NB4 (cell line): ENCODE measurements around the gene PCDH12.
A peak's percentile ranks its signal among the peaks of the same experiment; 100 is the strongest.

Source experiments
- CTCF ChIP-seq: IDR thresholded peaks from one replicate; pipeline ENCODE4 v1.5.1; 2012; ENCODE audit warnings: low read depth, low read length
- MAX ChIP-seq: IDR thresholded peaks from 2 replicates; pipeline ENCODE4 v1.6.1; 2011; ENCODE audit warnings: low read depth, low read length
- POLR2A ChIP-seq: IDR thresholded peaks from 2 replicates; pipeline ENCODE4 v1.6.1; 2011; ENCODE audit warnings: mild to moderate bottlenecking; ENCODE audit not compliant: insufficient read length; ENCODE audit errors: extremely low read depth

DNA sequence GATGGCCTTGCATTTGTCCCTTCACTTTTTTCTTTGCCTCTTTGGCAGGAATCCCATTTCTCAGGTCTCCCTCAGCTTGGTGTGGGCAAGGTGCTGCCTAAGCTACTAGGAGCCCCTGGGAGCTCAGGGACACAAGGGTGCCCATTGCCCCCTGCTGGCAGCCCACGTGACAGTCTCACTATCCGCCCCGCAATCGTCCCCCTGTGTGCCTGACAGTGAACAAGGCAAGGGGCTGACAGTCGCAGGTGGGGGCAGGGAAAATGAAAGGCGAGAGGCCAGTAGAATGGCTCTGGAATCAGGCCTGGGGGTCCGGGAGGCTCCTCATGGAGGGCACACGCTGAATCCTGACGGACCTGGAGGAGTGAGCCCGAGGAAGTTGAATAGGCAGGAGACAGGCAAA is 2.0 kb upstream of the PCDH12 start:
- TF ChIP-seq POLR2A: no peak
- peak; percentile 27 for TF ChIP-seq CTCF
- TF ChIP-seq MAX: no peak
